Measurements from ENCODE around the gene GSG1L2.

The GSG1L2 gene

DNA sequence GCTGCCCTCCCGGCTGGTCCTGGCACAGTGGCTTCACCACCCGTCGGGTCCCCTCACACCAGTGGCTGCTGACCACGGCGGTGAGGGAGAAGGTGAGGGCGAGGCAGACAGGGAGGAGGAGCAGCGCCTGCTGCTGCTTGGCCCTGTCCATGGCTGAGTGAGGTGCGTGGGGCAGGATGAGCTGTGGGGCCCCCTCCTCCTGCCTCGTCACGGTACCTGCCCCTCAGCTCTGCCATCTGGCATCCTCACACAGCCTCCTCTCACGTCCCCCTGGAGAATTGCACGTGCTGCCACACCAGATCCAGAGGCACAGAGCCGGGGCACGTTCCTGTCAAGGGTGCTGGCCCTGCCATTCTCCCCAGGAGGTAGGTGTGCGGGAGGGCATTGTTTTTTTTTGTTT, at the start of gene GSG1L2:
Gene GSG1L2 (minus strand): TSS at position 159 of the 400 bp plus-strand sequence. CDS start 8 bp downstream, at position 151.
- no peak within 1 kb of the TSS for H3K27ac Mint-ChIP-seq
- peaks cover 4% of the 10 kb centered on the region for H3K9me3 Mint-ChIP-seq
- H3K4me3 Mint-ChIP-seq, result no peak within 1 kb of the TSS
- H3K27me3 Mint-ChIP-seq, result peaks cover 8% of the 10 kb centered on the region
- H3K4me1 Mint-ChIP-seq, result no peaks in the 10 kb centered on the region
- ATAC-seq, result no peak
- no peaks in the 10 kb centered on the region for H3K36me3 Mint-ChIP-seq

DNA sequence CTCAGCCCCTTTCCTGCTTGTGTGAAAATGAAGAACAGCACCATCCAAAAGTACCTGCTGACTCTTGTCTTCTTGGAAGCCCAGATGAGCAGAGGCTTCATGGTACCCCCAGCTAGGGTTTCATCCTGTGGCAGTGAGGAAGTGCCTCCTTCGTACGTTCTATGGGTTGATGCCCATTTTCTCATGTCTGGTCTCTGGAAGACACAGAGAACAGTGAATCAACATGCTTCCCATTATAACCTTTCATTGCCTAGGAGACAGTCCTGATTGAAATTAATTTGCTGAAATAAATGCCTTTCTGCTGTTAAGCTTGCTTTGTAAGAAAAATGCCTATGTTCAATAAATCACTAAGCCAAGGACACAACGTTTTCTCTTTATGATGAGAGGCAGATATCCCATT, 46.7 kb upstream of the GSG1L2 start:
- Mint-ChIP-seq H3K4me3 (no peak overlapping the region), H3K36me3 (no peaks in the 10 kb centered on the region), H3K9me3 (peaks cover 4% of the 10 kb centered on the region), H3K27me3 (peaks cover 12% of the 10 kb centered on the region), H3K4me1 (no peaks in the 10 kb centered on the region), H3K27ac (no peak overlapping the region)
- no peak for ATAC-seq

GRCh38 chr17:9865586-9865985, 43.7 kb upstream of the GSG1L2 start:
- H3K9me3 Mint-ChIP-seq, result peaks cover 8% of the 10 kb centered on the region

GRCh38 chr17:9862949-9863348, 41.1 kb upstream of the GSG1L2 start:
- Mint-ChIP-seq H3K4me3 (no peak overlapping the region), H3K9me3 (peaks cover 10% of the 10 kb centered on the region)

More at GRCh38 chr17:9865586-9865985, 43.7 kb upstream of the GSG1L2 start:
- H3K27me3 Mint-ChIP-seq, result peaks cover 12% of the 10 kb centered on the region
- no peak overlapping the region for H3K4me3 Mint-ChIP-seq
- H3K36me3 Mint-ChIP-seq, result no peaks in the 10 kb centered on the region
- no peak overlapping the region for H3K27ac Mint-ChIP-seq
- no peaks in the 10 kb centered on the region for H3K4me1 Mint-ChIP-seq
- no peak for ATAC-seq

DNA sequence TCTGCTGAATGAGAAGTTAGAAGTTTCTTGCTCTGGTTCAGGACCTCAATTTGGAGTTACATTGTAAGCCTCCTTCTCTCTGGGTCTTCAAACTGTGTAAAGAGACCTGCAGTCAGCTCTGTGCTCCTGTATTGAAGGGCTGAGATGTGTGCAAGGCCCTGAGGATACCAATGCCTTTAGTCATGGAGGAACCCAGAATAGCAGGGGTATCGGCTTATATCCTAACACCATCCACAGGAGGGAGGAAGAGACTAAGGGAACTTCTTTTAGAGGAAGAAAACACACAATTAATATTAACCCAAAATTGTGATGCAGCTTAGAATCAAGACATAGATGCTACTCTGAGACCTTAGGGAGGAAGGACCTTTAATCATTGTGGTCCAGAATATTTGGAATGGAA, 40.3 kb upstream of the GSG1L2 start:
- H3K27me3 Mint-ChIP-seq, result no peaks in the 10 kb centered on the region
- H3K4me1 Mint-ChIP-seq, result no peaks in the 10 kb centered on the region

More at GRCh38 chr17:9862949-9863348, 41.1 kb upstream of the GSG1L2 start:
- Mint-ChIP-seq H3K27me3 (no peaks in the 10 kb centered on the region), H3K4me1 (no peaks in the 10 kb centered on the region), H3K36me3 (no peaks in the 10 kb centered on the region), H3K27ac (no peak overlapping the region)
- no peak for ATAC-seq

GRCh38 chr17:9860851-9861250, 39.0 kb upstream of the GSG1L2 start:
- Mint-ChIP-seq H3K4me3 (no peak overlapping the region), H3K36me3 (no peaks in the 10 kb centered on the region), H3K9me3 (peaks cover 10% of the 10 kb centered on the region), H3K27me3 (no peaks in the 10 kb centered on the region), H3K4me1 (no peaks in the 10 kb centered on the region), H3K27ac (no peak overlapping the region)
- no peak for ATAC-seq

More for the DNA sequence above, 40.3 kb upstream of the GSG1L2 start:
- Mint-ChIP-seq H3K27ac (no peak overlapping the region), H3K9me3 (peaks cover 10% of the 10 kb centered on the region), H3K4me3 (no peak overlapping the region), H3K36me3 (no peaks in the 10 kb centered on the region)
- no peak for ATAC-seq

DNA sequence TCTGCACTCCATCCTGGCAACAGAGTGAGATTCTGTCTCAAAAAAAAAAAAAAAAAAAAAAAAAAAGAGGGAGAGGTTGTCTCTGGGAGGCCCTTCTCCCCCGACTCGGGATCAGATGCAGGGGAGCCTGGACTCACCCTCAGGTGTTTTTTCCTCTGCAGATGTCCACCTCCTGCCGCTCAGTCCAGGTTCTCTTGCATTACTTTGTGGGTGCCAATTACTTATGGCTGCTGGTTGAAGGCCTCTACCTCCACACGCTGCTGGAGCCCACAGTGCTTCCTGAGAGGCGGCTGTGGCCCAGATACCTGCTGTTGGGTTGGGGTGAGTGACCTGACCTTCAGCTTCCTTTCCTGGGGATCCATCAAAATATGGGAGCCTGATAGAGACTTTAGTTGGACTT, 37.9 kb upstream of the GSG1L2 start:
- Mint-ChIP-seq H3K4me3 (no peak overlapping the region), H3K27ac (no peak overlapping the region), H3K4me1 (no peaks in the 10 kb centered on the region), H3K36me3 (no peaks in the 10 kb centered on the region), H3K9me3 (peaks cover 6% of the 10 kb centered on the region), H3K27me3 (no peaks in the 10 kb centered on the region)
- no peak for ATAC-seq

DNA sequence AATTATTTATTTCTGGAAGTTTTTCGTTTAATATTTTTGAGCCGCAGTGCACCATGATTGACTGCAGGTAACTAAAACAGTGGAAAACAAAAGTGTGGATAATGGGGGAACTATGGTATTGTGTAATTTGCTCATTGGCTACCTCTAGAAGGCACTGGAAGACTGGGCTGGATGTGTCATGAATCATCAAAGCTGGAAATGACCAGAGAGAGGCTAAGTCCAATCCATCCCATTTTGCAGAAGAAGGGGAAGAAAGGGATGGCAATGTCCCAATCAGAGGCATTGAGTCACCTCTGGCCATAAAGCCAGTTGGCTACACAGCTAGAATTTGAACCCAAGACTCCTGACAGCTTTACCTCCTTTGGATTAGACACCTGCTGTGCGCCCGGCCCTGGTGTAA, 33.2 kb upstream of the GSG1L2 start:
- no peaks in the 10 kb centered on the region for H3K4me1 Mint-ChIP-seq
- no peak overlapping the region for H3K27ac Mint-ChIP-seq
- no peak for ATAC-seq
- H3K36me3 Mint-ChIP-seq, result no peaks in the 10 kb centered on the region
- peaks cover 7% of the 10 kb centered on the region for H3K9me3 Mint-ChIP-seq
- H3K27me3 Mint-ChIP-seq, result no peaks in the 10 kb centered on the region
- no peak overlapping the region for H3K4me3 Mint-ChIP-seq

DNA sequence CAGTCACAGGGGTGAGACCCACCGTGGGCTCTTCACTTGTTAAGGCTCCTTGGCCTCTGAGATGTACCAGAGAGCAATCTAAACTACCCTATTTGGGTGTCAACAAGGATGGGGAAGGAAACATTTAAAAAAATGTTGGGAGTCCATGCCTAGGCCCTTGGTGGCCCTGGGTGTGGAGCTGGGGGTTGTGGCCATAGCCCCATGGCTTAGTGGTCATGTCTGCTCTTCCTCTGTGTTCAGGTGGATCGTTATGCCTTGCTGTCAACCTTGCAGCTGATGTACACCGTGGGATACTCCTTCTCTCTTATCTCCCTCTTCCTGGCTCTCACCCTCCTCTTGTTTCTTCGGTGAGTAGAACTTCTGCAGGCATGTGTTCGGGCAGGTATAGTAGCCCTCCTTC, 32.4 kb upstream of the GSG1L2 start:
- Mint-ChIP-seq H3K4me1 (no peaks in the 10 kb centered on the region), H3K27me3 (no peaks in the 10 kb centered on the region), H3K9me3 (peaks cover 7% of the 10 kb centered on the region), H3K36me3 (no peaks in the 10 kb centered on the region), H3K27ac (no peak overlapping the region), H3K4me3 (no peak overlapping the region)
- ATAC-seq, result no peak

DNA sequence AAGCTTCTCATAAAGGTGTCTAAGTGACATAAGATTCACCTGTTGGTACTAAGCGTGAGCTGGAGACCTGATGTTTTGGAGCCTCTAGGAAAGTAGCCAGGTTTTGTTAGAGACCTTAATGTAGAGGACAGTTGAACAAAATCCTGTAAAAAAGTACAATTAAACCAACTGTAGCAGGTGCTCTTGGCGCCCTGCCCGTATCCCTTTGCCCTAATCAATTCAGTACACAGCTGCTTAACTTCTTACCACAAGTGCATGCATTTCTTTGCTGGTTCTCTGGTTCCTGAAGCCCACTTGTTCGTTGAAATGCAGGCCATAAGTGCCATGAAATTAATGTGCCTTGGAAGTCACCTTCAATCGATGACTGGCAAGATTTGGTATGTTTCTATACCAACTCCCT, 28.3 kb upstream of the GSG1L2 start:
- Mint-ChIP-seq H3K27ac (no peak overlapping the region), H3K9me3 (peaks cover 5% of the 10 kb centered on the region), H3K27me3 (no peaks in the 10 kb centered on the region), H3K36me3 (no peaks in the 10 kb centered on the region), H3K4me3 (no peak overlapping the region), H3K4me1 (no peaks in the 10 kb centered on the region)
- no peak for ATAC-seq

GRCh38 chr17:9845306-9845705, 23.4 kb upstream of the GSG1L2 start:
- no peaks in the 10 kb centered on the region for H3K36me3 Mint-ChIP-seq
- no peaks in the 10 kb centered on the region for H3K9me3 Mint-ChIP-seq
- H3K4me3 Mint-ChIP-seq, result no peak overlapping the region
- no peaks in the 10 kb centered on the region for H3K27me3 Mint-ChIP-seq
- no peaks in the 10 kb centered on the region for H3K4me1 Mint-ChIP-seq
- ATAC-seq, result no peak
- H3K27ac Mint-ChIP-seq, result no peak overlapping the region

DNA sequence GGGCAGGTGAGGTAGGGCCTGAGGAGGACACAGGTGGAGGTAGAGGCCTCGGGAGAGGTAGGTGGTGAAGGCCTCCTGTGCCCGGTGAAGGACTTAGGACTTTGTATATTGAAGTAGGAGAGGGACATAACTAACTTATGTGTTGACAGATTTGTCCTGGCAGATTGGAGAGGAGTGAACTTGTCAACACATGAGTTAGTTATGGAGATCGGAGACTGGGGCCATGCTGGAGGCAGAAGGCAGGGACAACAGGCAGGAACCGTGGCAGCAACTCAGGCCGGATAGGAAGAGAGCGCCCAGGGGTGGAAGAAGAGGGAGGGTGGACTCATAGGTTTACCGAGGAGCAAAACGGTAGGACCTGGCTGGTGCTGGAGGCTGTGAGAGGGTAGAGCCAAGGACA, 22.3 kb upstream of the GSG1L2 start:
- Mint-ChIP-seq H3K27me3 (no peaks in the 10 kb centered on the region), H3K4me3 (no peak overlapping the region), H3K36me3 (no peaks in the 10 kb centered on the region), H3K27ac (no peak overlapping the region), H3K9me3 (no peaks in the 10 kb centered on the region), H3K4me1 (no peaks in the 10 kb centered on the region)
- no peak for ATAC-seq

- H3K9me3 Mint-ChIP-seq, result no peaks in the 10 kb centered on the region
- no peak for ATAC-seq
- no peaks in the 10 kb centered on the region for H3K27me3 Mint-ChIP-seq
- H3K4me1 Mint-ChIP-seq, result no peaks in the 10 kb centered on the region
- H3K4me3 Mint-ChIP-seq, result no peak overlapping the region
- no peak overlapping the region for H3K27ac Mint-ChIP-seq
- H3K36me3 Mint-ChIP-seq, result no peaks in the 10 kb centered on the region
Measured at GRCh38 chr17:9843152-9844010, 21.5 kb upstream of the GSG1L2 start.

DNA sequence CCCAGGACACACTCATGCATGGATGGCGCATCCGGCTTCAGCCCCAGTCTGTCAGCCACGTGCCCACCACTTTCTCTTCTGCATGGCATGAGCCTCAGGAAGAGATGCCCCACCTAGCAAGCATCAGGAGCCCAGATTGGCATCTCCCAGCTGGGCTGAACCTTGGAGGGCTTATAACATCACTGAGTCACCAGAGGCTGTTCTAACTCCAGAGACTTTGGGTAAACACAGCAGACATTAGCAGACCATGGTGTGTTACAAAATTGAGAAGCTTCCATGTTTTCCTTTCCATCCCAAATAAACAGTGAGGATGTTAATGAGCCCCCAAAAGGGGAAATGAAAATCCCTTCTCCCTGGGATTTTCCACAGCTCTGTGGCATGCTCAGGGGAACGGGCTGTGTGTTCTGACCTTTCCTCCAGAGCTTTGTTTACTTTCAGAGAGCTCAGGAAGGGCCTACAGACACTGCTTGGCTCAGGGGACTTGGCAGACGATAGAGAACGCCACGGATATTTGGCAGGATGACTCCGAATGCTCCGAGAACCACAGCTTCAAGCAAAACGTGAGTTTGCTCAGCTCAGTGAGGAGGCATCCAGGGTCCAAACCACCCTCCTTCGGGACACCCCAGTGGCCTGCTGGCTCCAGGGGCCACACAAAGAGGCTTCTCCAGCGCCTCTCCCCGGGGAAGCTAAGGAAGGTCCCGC, 20.3 kb upstream of the GSG1L2 start:
- no peak for ATAC-seq

DNA sequence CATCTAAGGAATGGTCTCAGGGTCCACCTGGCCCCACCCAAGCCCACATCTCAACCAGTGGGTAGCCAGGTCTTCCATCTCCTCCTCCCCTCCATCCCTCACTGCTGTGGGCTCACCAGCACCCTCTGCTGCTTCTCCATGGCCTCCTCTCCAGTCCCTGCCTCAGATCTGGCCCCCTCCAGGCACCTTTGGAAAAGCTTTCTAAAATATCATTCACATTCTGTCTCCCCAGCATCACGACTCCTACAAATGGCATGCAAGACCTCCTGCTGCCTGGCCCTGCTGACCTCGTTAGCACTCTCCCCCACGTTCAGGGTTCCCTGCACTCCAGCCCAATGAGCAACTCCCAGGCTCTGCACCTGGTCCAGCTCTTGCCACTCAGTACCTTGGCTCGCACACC, 17.6 kb upstream of the GSG1L2 start:
- Mint-ChIP-seq H3K9me3 (no peaks in the 10 kb centered on the region), H3K27me3 (no peaks in the 10 kb centered on the region), H3K4me1 (no peaks in the 10 kb centered on the region), H3K27ac (no peak overlapping the region), H3K36me3 (no peaks in the 10 kb centered on the region), H3K4me3 (no peak overlapping the region)
- ATAC-seq, result no peak

More for the DNA sequence above, 20.3 kb upstream of the GSG1L2 start:
- Mint-ChIP-seq H3K4me3 (no peak overlapping the region), H3K27ac (no peak overlapping the region), H3K9me3 (no peaks in the 10 kb centered on the region), H3K4me1 (no peaks in the 10 kb centered on the region), H3K27me3 (no peaks in the 10 kb centered on the region), H3K36me3 (no peaks in the 10 kb centered on the region)
